ENCODE data around the gene S100A3.

S100A3 gene

GRCh38 chr1:153536012-153536670 lies 12.9 kb downstream of the S100A3 start:
- TF ChIP-seq CTCF (conservative IDR thresholded peaks at IDR 0.05; ENCODE audit: low read depth, low read length), result no peak
- Histone ChIP-seq H3K36me3 (ENCODE audit: insufficient read depth) (no peaks in the 10 kb centered on the region), H3K27me3 (ENCODE audit: insufficient read depth, low read depth) (no peaks in the 10 kb centered on the region), H3K4me3 (IDR thresholded peaks at IDR 0.05; ENCODE audit: insufficient read depth, low read depth, low read length) (peak overlapping the region; percentile 95), H3K27ac (peak overlapping the region; percentile 58), H3K79me2 (ENCODE audit: insufficient read depth, low read depth) (no peaks in the 10 kb centered on the region), H3K4me1 (ENCODE audit: low read depth, poor library complexity, severe bottlenecking) (peaks cover 16% of the 10 kb centered on the region), H2AFZ (ENCODE audit: low read depth) (peak overlapping the region; percentile 84), H3K4me2 (peak overlapping the region; percentile 91), H3K9ac (peak overlapping the region; percentile 76), H4K20me1 (ENCODE audit: insufficient read depth) (no peaks in the 10 kb centered on the region)

- peaks cover 16% of the 10 kb centered on the region for H3K4me1 ChIP-seq (ENCODE audit: low read depth, poor library complexity, severe bottlenecking)
- peak within 1 kb of the TSS; percentile 58 for H3K27ac ChIP-seq
- no peaks in the 10 kb centered on the region for H3K27me3 ChIP-seq (ENCODE audit: insufficient read depth, low read depth)
- peak within 1 kb of the TSS; percentile 95 for H3K4me3 ChIP-seq (IDR thresholded peaks at IDR 0.05; ENCODE audit: insufficient read depth, low read depth, low read length)
- H3K4me2 ChIP-seq, result peak within 1 kb of the TSS; percentile 91
- no peaks in the 10 kb centered on the region for H3K36me3 ChIP-seq (ENCODE audit: insufficient read depth)
- H3K79me2 ChIP-seq (ENCODE audit: insufficient read depth, low read depth), result no peaks in the 10 kb centered on the region
- peak within 1 kb of the TSS; percentile 84 for H2AFZ ChIP-seq (ENCODE audit: low read depth)
- TF ChIP-seq CTCF (conservative IDR thresholded peaks at IDR 0.05; ENCODE audit: low read depth, low read length), result no peak
- no peaks in the 10 kb centered on the region for H4K20me1 ChIP-seq (ENCODE audit: insufficient read depth)
- peak within 1 kb of the TSS; percentile 76 for H3K9ac ChIP-seq
Measured at GRCh38 chr1:153535242-153536011, 13.6 kb downstream of the S100A3 start, which contains the start of gene S100A6. Gene S100A6, minus strand, starts transcription at chr1:153535991. Its CDS starts 652 bp downstream, at chr1:153535339.

GRCh38 chr1:153534925-153535241 lies 14.2 kb downstream of the S100A3 start:
- no peak for TF ChIP-seq CTCF (conservative IDR thresholded peaks at IDR 0.05; ENCODE audit: low read depth, low read length)
- Histone ChIP-seq H3K36me3 (ENCODE audit: insufficient read depth) (no peaks in the 10 kb centered on the region), H3K79me2 (ENCODE audit: insufficient read depth, low read depth) (no peaks in the 10 kb centered on the region), H3K4me3 (IDR thresholded peaks at IDR 0.05; ENCODE audit: insufficient read depth, low read depth, low read length) (no peak overlapping the region), H3K27ac (no peak overlapping the region), H3K9ac (peak overlapping the region; percentile 76; the same call in 1 of the 2 replicates), H3K27me3 (ENCODE audit: insufficient read depth, low read depth) (no peaks in the 10 kb centered on the region), H2AFZ (ENCODE audit: low read depth) (peak overlapping the region; percentile 75; the same call in 1 of the 2 replicates), H4K20me1 (ENCODE audit: insufficient read depth) (no peaks in the 10 kb centered on the region), H3K4me2 (peak overlapping the region; percentile 74), H3K4me1 (ENCODE audit: low read depth, poor library complexity, severe bottlenecking) (peaks cover 16% of the 10 kb centered on the region)

GRCh38 chr1:153534226-153534924 lies 14.7 kb downstream of the S100A3 start:
- Histone ChIP-seq H3K4me3 (IDR thresholded peaks at IDR 0.05; ENCODE audit: insufficient read depth, low read depth, low read length) (no peak overlapping the region), H3K79me2 (ENCODE audit: insufficient read depth, low read depth) (no peaks in the 10 kb centered on the region), H4K20me1 (ENCODE audit: insufficient read depth) (no peaks in the 10 kb centered on the region), H3K36me3 (ENCODE audit: insufficient read depth) (no peaks in the 10 kb centered on the region), H3K27me3 (ENCODE audit: insufficient read depth, low read depth) (no peaks in the 10 kb centered on the region), H3K4me2 (no peak overlapping the region; the same call in 1 of the 2 replicates), H3K9ac (no peak overlapping the region), H3K4me1 (ENCODE audit: low read depth, poor library complexity, severe bottlenecking) (peaks cover 16% of the 10 kb centered on the region), H3K27ac (no peak overlapping the region), H2AFZ (ENCODE audit: low read depth) (no peak overlapping the region)
- no peak for TF ChIP-seq CTCF (conservative IDR thresholded peaks at IDR 0.05; ENCODE audit: low read depth, low read length)

All from KMS-11 (cell line).